Gastrocnemius medialis (tissue), 4 donors: ENCODE measurements around the gene PPM1D. TPM values are rescaled to one million over a fixed set of nuclear protein-coding genes. Genes with fewer than 3 reads are reported as not detected.

Experiments used
- ATAC-seq, 2 donors: fragments of 150-250 bp; one replicate each; pipeline ENCODE4 v1.9.1; 2016
- DNase-seq, 2 donors: peaks; one replicate each; pipeline ENCODE4 v3.0.0-alpha.2; 2019
- H3K27ac ChIP-seq, 4 donors: fragments of 200-600 bp; sonication (generic); 1 replicate in 1 of 4; 2 replicates in 3 of 4; pipeline ENCODE4 v1.5.1; 2016 to 2018; ENCODE audit warnings: mild to moderate bottlenecking in 2 of 4, moderate library complexity in 1 of 4
- H3K27me3 ChIP-seq, 3 donors: fragments of 200-600 bp; sonication (generic) in 2 of 3; 1 replicate in 1 of 3; 2 replicates in 2 of 3; pipeline versions ENCODE4 v1.5.1 to v1.6.0; 2016 to 2019; ENCODE audit warnings: mild to moderate bottlenecking in 1 of 3, moderate library complexity in 1 of 3
- H3K36me3 ChIP-seq, 2 donors: fragments of 200-600 bp; sonication (generic) in 1 of 2; one replicate each; pipeline ENCODE4 v1.5.1; 2017 to 2018
- H3K4me1 ChIP-seq, 2 donors: fragments of 200-600 bp; sonication (generic) in 1 of 2; one replicate each; pipeline ENCODE4 v1.5.1; 2016 to 2017; ENCODE audit warnings: mild to moderate bottlenecking in 2 of 2
- H3K4me3 ChIP-seq, 4 donors: fragments of 200-600 bp; sonication (generic) in 3 of 4; 1 replicate in 1 of 4; 2 replicates in 3 of 4; pipeline ENCODE4 v1.5.1; 2016 to 2019; ENCODE audit warnings: mild to moderate bottlenecking in 2 of 4
- H3K9me3 ChIP-seq, 3 donors: fragments of 200-600 bp; sonication (generic) in 2 of 3; 1 replicate in 1 of 3; 2 replicates in 2 of 3; pipeline ENCODE4 v1.5.1; 2016 to 2019
- CTCF ChIP-seq, 5 experiments: fragments of 450-650 bp in 3 of 5; fragments of 200-600 bp in 2 of 5; sonication (generic) in 2 of 5; IDR thresholded peaks in 4 of 5; conservative IDR thresholded peaks in 1 of 5; 1 replicate in 4 of 5; 2 replicates in 1 of 5; pipeline ENCODE4 v1.5.1; 2016 to 2019; ENCODE audit warnings: antibody characterized with exemption in 5 of 5, mild to moderate bottlenecking in 3 of 5, moderate library complexity in 3 of 5
- POLR2A ChIP-seq, 2 donors: fragments of 450-650 bp; IDR thresholded peaks; one replicate each; pipeline ENCODE4 v1.6.1; 2017; ENCODE audit warnings: antibody characterized with exemption in 2 of 2, mild to moderate bottlenecking in 2 of 2, moderate library complexity in 2 of 2
- in situ Hi-C, 4 donors: fragments of 200-750 bp; cut with MboI; loops; one replicate each; pipeline versions ENCODE4 v1.15.0 to v1.8.0; 2017; ENCODE audit warnings: low sequenced_read_pairs in 4 of 4
- intact Hi-C: fragments of 100-400 bp; cut with DNase I; formaldehyde crosslinking; loops from one replicate; pipeline ENCODE4 v1.15.1; 2023; ENCODE audit warnings: low total_unique reads
- total RNA-seq, 4 donors: library from RNA; depleted of rRNA; stranded (reverse); fragments of >200 nt; gene quantifications; one replicate each; pipeline versions ENCODE4 v1.1.0 to v1.2.3, GENCODE V29; 2016

The PPM1D gene
- total RNA-seq, 4 donors from 2014 or later = 4.6 to 11.4 (median 9.2) TPM

- Histone ChIP-seq H3K36me3 (no peaks in the 10 kb centered on the region), H3K9me3 (no peaks in the 10 kb centered on the region), H3K4me1 (peaks cover 4 to 17% of the 10 kb centered on the region in 2 donors), H3K27ac (no peak overlapping the region), H3K4me3 (no peak overlapping the region), H3K27me3 (no peaks in the 10 kb centered on the region)
- ATAC-seq (no peak), DNase-seq (no peak)
- intact Hi-C loops = no loop called here
- in situ Hi-C loops = no loop called here
- TF ChIP-seq CTCF (IDR thresholded peaks at IDR 0.05 in 4 of 5, conservative IDR thresholded peaks at IDR 0.05 in 1 of 5) (no peak), POLR2A (IDR thresholded peaks at IDR 0.05) (no peak)
Measured at GRCh38 chr17:60615840-60616239, 15.8 kb downstream of the PPM1D start.

GRCh38 chr17:60618080-60618479 is 18.1 kb downstream of the PPM1D start:
- intact Hi-C loops (no loop called here), in situ Hi-C loops (no loop called here)
- no peak for TF ChIP-seq POLR2A (IDR thresholded peaks at IDR 0.05)
- TF ChIP-seq CTCF (IDR thresholded peaks at IDR 0.05 in 4 of 5, conservative IDR thresholded peaks at IDR 0.05 in 1 of 5) = no peak
- no peak for ATAC-seq
- Histone ChIP-seq H3K36me3 (no peaks in the 10 kb centered on the region), H3K4me3 (no peak overlapping the region), H3K27ac (no peak overlapping the region), H3K9me3 (no peaks in the 10 kb centered on the region), H3K27me3 (no peaks in the 10 kb centered on the region), H3K4me1 (peaks cover 0 to 12% of the 10 kb centered on the region in 2 donors)
- DNase-seq = no peak

- H3K36me3 ChIP-seq = no peaks in the 10 kb centered on the region
- H3K27me3 ChIP-seq = no peaks in the 10 kb centered on the region
- in situ Hi-C loops = no loop called here
- DNase-seq (no peak), ATAC-seq (no peak)
- TF ChIP-seq POLR2A (IDR thresholded peaks at IDR 0.05) (no peak), CTCF (IDR thresholded peaks at IDR 0.05 in 4 of 5, conservative IDR thresholded peaks at IDR 0.05 in 1 of 5) (no peak)
- peaks cover 0 to 12% of the 10 kb centered on the region in 2 donors for H3K4me1 ChIP-seq
- H3K9me3 ChIP-seq = no peaks in the 10 kb centered on the region
- no peak overlapping the region for H3K4me3 ChIP-seq
- no peak overlapping the region for H3K27ac ChIP-seq
- intact Hi-C loops = no loop called here
Measured at GRCh38 chr17:60618854-60619526, 19.0 kb downstream of the PPM1D start.

- H3K9me3 ChIP-seq = no peaks in the 10 kb centered on the region
- in situ Hi-C loops (no loop called here), intact Hi-C loops (no loop called here)
- DNase-seq (no peak), ATAC-seq (no peak)
- peaks cover 0 to 4% of the 10 kb centered on the region in 2 donors for H3K36me3 ChIP-seq
- TF ChIP-seq CTCF (IDR thresholded peaks at IDR 0.05 in 4 of 5, conservative IDR thresholded peaks at IDR 0.05 in 1 of 5) = no peak
- no peak for TF ChIP-seq POLR2A (IDR thresholded peaks at IDR 0.05)
- peaks cover 5 to 23% of the 10 kb centered on the region in 2 donors for H3K4me1 ChIP-seq
- H3K27me3 ChIP-seq = no peaks in the 10 kb centered on the region
- H3K27ac ChIP-seq = no peak overlapping the region
- no peak overlapping the region for H3K4me3 ChIP-seq
Measured at GRCh38 chr17:60622961-60623360, 23.0 kb downstream of the PPM1D start.

GRCh38 chr17:60623415-60623814 is 23.4 kb downstream of the PPM1D start:
- in situ Hi-C loops (no loop called here), intact Hi-C loops (no loop called here)
- Histone ChIP-seq H3K27me3 (no peaks in the 10 kb centered on the region), H3K9me3 (no peaks in the 10 kb centered on the region), H3K4me3 (no peak overlapping the region), H3K27ac (no peak overlapping the region), H3K4me1 (peaks cover 5 to 23% of the 10 kb centered on the region in 2 donors), H3K36me3 (peaks cover 0 to 4% of the 10 kb centered on the region in 2 donors)
- ATAC-seq (no peak), DNase-seq (no peak)
- TF ChIP-seq POLR2A (IDR thresholded peaks at IDR 0.05) = no peak
- no peak for TF ChIP-seq CTCF (IDR thresholded peaks at IDR 0.05 in 4 of 5, conservative IDR thresholded peaks at IDR 0.05 in 1 of 5)
